GM18508 (cell line): ENCODE measurements around the gene PHYKPL.
"Not testable (repeated sequence)": the region's sequence is repeated elsewhere in the genome, so short reads cannot be mapped to it uniquely, and the experiment has no call there.

Experiments used
- ATAC-seq: cut with Tn5 transposase; IDR thresholded peaks from one replicate; pipeline ENCODE4 v1.9.1; 2021; ENCODE audit warnings: moderate number of reproducible peaks; ENCODE audit not compliant: insufficient read depth, unreplicated experiment

Gene PHYKPL

DNA sequence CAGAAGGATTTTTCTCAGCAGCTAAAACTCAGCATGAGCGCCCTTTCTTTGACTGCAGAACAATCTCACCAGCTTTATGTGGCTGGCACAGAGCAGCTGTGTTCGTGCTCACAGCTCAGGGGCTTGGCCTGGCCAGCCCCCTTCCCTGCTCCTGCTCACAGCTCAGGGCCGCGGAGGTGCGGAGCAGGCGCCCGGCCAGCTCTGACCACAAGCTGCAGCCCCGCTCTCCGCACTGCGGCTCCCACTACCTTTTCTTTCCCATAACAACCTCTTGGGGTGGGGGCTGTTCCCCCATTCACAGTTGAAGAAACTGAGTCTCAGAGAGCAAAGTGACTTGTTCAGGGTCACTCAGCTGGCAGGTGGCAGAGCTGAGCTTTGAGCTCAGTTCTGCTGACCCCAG, 34.0 kb upstream of the PHYKPL start:
- no peak for ATAC-seq

DNA sequence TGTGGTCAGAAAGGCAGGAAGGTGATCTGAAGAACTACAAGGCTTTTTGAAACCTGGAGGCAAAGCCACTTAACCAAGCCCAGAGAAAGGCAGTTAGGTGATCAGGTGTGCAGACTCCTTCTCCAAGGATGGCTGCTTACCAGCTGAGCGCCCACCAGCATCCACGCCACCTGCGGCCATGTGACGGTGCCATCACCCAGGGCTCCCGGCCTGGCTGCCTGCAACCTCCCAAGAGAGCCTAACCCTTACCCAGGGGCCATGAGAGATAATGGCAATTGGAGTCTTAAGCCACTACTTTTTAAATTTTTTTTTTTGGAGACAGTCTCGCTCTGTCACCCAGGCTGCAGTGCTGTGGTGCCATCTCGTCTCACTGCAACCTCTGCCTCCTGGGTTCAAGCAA, 33.1 kb upstream of the PHYKPL start:
- ATAC-seq, result no peak

GRCh38 chr5:178264044-178264443, 31.4 kb upstream of the PHYKPL start:
- no peak for ATAC-seq

- ATAC-seq, result no peak
Observed at GRCh38 chr5:178261666-178262600, 29.3 kb upstream of the PHYKPL start.

- ATAC-seq, result no peak
Observed at GRCh38 chr5:178259623-178260536, 27.3 kb upstream of the PHYKPL start.

GRCh38 chr5:178257650-178258049, 25.0 kb upstream of the PHYKPL start:
- no peak for ATAC-seq

DNA sequence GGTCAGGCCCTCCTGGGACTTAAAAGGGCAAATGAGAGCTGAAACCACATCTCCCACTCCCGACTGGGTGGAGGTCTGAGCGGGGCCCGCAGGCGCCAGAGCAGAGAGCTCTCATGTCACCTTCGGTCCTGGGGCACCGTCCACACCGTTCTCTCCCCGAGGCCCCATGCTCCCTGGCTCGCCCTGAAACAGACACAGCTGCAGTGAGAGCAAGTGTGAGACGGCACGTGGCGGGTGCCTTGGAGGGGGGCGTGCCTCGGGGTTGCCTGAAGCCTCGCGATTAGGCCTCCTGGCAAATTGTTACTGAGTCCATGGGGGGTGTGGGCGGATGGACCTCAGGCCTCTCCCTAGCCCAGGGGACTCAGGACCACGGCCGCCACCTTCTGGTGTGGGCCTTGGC, 24.1 kb upstream of the PHYKPL start:
- no peak for ATAC-seq

DNA sequence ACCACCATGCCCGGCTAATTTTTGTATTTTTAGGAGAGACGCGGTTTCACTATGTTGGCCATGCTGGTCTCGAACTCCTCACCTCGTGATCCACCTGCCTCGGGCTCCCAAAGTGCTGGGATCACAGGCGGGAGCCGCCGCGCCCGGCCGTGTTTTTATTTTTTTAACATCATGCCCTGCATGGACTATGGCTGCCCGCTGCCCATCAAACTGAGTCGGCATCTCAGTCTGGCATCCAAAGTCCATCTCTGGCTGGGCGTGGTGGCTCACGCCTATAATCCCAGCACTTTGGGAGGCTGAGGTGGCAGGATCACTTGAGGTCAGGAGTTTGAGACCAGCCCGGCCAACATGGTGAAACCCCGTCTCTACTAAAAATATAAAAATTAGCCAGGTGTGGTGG, 21.0 kb upstream of the PHYKPL start:
- ATAC-seq, result not testable (repeated sequence)

GRCh38 chr5:178252258-178252657, 19.7 kb upstream of the PHYKPL start:
- ATAC-seq, result no peak

DNA sequence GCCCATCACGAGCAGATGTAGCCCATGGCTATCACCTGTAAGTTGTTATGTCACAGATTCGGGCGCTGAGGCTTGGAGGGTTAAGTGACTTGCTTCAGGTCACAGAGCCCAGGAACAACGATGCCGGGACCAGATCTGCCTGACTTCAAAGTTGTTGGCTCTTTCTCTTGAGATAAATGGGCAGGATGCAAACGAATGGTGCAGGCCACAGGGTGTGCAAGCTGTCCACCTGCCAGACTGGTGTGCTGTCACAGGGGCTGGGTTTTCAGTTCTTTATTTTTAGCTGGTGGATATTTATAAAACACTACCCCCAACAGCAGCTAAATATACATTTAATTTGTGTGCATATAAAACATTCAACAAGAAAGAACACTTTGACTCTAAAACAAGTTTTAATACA, 17.7 kb upstream of the PHYKPL start:
- no peak for ATAC-seq

- ATAC-seq, result no peak
Observed at GRCh38 chr5:178249191-178249989, 16.8 kb upstream of the PHYKPL start.

GRCh38 chr5:178248750-178249149, 16.1 kb upstream of the PHYKPL start:
- ATAC-seq, result no peak

- ATAC-seq, result no peak
Observed at GRCh38 chr5:178247481-178248456, 15.2 kb upstream of the PHYKPL start.

DNA sequence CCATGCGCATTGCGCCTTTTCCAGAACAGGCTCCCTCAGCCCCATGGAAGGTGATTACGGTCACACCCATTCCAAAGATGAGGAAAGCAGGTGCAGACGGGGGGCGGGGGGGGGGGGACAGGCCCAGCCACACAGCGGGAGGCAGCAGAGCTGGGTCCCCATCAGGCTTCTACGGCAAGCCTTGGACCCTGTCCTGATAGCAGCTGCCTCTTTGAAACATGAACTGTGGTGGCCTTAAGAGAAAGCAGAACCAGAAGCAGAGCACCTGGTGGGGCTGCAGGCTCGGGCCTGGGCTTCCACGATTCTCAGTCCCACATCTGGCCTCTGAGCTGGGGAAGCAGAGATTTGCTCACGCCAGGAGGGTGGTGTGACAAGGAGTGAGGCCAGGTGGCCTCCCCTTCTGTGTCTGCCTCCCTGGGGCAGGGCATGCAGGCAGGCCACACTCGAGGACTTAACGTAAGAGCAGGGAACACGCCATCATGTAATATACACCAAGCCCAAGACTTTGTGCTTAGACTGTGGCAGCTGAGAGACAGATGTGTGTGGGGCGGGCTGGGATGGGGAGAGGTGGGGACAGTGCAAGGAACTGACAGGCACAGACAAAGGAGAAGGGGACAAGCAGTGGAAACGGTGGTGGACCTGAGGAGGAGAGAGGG, 14.2 kb upstream of the PHYKPL start:
- no peak for ATAC-seq

GRCh38 chr5:178245389-178245788, 12.8 kb upstream of the PHYKPL start:
- ATAC-seq, result no peak

DNA sequence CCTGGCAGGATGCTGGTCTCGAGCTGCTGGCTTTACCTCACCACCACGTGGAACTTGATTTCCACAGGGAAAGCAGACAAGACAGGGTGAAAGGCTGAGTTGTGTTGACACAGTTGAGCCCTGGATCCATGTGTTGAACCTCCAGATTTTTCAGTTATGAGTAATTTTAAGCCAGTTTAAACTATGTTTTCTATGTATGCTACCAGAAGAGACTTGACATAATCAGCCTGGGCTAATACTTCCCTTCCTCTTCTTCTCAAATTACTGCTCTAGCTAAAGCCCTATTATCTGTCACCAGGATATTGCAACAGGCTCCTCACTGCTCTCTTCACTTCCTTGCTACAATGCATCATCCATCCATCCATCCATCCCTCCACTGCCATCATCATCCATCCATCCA, 12.0 kb upstream of the PHYKPL start:
- no peak for ATAC-seq

GRCh38 chr5:178242416-178242815, 9.8 kb upstream of the PHYKPL start:
- ATAC-seq, result no peak

DNA sequence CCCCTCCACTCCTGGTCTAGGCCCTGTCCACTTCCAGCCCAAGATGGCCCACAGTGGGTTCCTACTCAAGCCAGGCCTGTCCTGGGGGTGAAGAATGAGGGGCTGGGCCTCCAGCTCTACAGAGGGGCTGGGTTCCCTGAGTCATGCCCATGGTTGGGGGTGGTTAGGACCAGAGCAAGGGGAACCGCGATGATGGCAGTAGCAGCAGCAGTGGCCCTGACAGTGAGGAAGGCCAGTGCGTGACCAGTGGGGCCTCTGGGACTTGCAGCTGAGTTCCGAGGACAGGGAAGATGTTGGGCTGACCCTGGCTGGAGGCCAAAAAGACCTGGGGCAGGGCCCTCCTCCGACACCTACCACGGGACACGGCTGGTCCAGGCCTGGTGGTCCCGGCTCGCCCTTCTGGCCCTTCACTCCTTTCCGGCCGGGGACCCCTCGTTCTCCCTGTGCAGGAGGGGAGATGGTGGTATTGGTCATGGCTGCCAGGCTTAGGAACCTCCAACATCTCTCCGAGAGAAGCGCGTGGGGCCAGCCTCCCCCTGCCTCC, 9.2 kb upstream of the PHYKPL start:
- ATAC-seq, result no peak
